Activated CD4-positive, CD25-positive, alpha-beta regulatory T cell treated with anti-CD3 and anti-CD28 coated beads, Interleukin-2, amount 50 U/mL, for 72 hours (primary cell): Measurements from ENCODE around the gene TSPAN8.
"Not testable (repeated sequence)": the region's sequence is repeated elsewhere in the genome, so short reads cannot be mapped to it uniquely, and the experiment has no call there.

Experiments used
- DNase-seq: peaks from one replicate; pipeline ENCODE4 v3.0.0; 2021

TSPAN8 gene

DNA sequence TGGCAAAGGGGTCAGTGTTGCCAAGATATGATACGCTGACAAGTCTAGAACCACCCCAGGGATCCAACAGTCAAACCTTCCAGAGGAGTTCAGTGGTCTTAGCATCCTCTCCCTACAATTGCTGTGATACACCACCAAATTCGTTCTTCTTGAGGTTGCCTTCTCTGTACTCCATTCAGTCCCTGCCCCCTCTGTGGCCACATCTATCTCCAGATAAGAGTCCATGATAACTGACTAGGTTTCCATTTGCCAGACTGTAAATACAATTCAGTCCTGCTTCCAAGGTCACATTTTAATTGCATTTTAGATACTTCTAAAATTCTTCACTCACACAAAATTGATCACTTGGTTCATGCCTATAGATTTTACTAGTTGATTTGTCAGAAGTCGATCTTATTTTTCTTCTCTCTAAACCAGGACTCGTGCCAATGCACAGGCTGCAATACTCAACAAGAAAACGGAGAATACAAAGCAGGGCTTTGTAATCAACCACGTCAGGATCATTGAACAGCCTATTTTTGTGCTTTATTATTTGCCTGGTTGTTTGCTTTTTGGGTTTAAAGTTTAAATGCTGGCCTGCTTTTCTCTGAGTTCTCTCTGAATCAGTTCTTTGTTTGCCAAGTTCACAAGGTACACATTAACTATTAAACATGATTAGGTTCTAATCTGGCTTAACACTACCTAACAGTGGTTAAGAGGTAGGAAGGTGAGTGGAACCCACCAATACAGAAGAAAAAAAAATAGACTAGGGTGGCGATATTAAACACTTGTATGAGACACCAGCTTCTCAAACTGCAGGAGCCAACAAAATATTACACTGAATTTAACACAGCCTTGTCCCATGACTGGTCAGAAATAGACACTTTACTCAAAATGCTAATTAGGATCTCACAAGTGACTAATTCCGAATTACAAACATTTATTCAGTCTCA lies 5.3 kb upstream of the TSPAN8 start:
- DNase-seq = no peak

GRCh38 chr12:71161591-71161990 lies 3.8 kb upstream of the TSPAN8 start:
- DNase-seq = no peak

DNA sequence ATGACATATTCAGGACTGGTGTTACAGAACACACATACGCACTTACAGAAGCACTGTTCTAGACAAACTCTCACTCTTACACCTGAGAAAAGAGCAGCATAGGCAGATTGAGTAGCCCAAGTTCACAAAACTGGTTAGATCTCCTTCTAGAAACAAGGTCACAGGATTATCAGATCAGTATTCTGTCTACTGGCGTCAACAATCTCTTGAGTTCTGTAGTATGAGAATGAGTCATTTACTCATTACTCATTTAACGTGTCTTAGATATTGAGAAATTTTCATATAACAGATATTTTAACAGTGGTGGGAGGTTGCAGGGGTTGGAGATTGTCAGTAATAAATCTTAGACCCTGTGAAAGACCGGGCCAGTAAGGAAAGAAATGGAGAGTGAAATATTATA lies 2.8 kb upstream of the TSPAN8 start:
- DNase-seq = no peak

GRCh38 chr12:71159878-71160277 lies 2.1 kb upstream of the TSPAN8 start:
- DNase-seq = no peak

DNA sequence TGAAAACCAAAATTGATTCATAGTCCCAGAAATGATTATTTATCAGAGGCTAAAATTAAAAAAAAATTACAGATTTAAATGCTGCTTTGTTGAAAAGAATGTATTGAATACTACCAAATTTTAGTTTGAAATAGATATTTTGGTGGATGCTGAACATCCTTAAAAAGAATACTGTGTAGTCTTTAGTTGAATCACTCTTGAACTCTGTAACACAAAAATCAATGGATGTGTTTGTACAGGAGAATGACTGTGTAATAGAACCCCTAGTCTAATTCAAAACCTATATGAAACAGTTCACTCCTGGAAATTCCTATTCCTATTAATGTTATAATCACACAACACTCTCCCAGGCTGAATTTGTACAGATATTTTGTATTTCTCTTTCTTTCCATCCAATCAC lies 1.5 kb upstream of the TSPAN8 start:
- DNase-seq = no peak

GRCh38 chr12:71158361-71158882 lies 623 bp upstream of the TSPAN8 start:
- DNase-seq = no peak

GRCh38 chr12:71155225-71155624 lies 2.6 kb downstream of the TSPAN8 start:
- no peak for DNase-seq

DNA sequence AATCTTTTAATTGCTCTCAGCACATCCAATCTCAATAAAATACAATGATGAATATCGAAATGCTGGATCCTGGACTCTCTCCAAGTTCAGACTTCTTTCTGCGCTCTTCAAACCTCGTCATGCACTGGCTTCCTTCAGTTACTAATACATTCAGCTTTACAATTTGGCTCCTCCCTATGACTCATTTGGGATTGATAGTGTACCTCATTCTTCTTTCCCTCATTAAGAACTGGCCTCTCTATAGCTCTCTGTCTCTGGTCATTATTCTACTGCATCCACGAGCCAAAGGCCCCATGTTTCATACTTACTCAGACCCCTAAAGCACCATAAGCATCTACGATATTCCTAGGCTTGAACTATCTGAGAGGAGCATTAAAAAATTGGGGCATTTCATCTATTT lies 4.9 kb downstream of the TSPAN8 start:
- no peak for DNase-seq

GRCh38 chr12:71150041-71150440 lies 7.8 kb downstream of the TSPAN8 start:
- DNase-seq = not testable (repeated sequence)

DNA sequence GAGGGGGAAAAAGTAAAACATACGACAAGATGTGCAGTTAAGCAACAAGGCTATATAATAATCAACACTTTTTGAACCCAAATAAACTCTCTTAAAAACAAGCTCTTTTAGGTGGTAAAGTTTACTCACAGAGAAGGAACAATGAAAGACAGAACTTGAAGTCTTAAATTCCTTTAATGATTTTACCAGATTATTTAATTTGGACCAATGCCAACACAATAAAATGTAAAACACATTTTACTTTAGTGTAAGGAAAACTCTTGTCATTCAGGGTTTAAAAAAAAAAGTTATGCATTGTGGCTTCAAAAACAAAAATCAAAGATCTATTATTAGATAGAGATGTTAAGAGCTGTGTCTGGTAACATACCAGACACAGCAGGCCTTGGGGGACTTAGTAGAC lies 13.1 kb downstream of the TSPAN8 start:
- DNase-seq = no peak

DNA sequence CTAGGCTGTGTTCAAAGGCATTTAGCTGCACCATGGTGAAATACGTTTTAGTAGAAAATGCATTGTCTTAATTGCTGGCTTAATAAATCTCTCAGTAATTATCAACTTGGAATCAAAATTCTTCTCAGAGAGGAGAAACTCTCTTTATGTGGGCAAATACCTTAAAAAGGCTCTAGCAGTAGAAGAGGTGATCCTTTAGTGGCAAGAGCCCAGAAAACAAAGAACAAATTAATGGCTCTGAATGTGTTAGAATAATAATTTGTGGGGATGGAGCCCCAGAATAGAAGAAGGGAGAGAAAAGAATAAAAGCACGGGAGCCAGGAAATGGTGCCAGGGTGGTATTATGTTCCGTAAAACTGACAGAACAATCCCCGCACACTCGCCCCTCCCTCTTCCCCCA lies 14.8 kb downstream of the TSPAN8 start:
- DNase-seq = no peak

- DNase-seq = no peak
These were observed 15.8 kb downstream of the TSPAN8 start for GRCh38 chr12:71142016-71142415.

DNA sequence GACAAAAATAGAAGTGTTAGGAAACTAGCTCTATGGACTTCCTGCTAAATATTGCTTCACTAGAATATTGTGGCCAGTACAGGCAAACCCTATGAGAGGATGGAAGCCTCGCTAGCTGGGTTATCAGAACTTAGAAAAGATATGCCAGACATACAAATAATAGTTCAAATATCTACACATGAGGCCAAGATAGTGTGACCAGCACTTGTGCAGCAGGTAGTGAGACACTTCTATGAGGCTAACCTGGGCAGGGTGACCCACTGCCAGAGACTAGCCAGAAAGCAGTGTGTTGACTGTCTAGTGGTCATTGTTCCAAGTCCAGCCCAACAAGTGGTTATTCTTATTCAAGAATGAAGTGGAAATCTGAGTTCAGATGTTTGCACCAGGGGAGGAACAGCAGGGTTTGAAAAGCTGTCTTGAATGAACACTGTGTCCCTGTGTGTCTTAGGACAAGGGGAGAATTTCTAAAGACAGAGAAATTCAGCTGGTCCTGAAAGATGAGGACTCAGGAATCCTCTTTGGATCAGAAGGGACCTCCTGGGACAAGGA lies 16.3 kb downstream of the TSPAN8 start:
- no peak for DNase-seq

DNA sequence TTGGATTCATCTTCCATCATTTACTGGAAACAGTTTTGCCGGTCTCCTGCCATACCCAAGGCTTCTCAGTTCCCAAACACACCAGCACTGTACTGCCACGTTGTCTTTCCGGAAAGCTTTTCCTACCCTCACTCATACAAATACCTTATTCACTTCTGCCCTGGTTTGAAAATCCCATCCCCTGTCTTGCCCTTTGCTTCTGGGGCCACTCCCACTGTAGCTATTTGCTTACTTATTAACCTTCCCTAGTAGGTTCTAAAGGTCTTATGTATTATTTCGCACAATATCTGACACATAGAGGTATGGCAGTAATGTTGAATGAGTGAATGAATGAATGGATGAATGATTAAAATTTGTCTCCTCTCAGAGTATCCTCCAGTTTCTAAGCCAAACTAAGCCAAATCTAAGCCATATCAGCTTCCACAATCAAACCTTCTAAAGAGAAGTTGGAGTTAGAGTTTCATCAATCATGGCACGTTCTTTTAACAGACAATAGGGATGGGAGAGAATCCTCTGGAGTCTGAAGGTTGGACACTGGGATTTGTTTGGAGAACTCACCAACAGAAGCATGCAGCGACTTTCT lies 18.6 kb downstream of the TSPAN8 start:
- no peak for DNase-seq

DNA sequence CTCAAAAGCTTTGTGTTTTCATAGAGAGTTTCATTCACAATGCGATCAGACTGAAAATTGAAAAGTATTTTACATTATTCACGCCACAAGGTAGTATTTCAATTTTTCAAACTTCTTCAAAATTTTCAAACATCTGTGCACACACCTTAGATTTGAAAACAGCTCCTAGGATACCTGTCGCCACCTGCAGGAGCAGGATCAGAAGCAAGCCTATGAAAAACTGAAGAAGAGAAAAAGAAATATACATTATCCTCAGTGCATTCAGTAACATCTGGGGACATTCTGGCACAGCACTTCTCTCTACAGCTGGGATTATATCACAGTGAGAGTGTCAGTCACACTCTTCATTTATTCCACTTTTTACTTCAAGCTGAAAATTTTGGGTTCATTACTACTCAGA lies 19.8 kb downstream of the TSPAN8 start:
- DNase-seq = no peak

GRCh38 chr12:71135812-71136176 lies 22.0 kb downstream of the TSPAN8 start:
- DNase-seq = no peak

DNA sequence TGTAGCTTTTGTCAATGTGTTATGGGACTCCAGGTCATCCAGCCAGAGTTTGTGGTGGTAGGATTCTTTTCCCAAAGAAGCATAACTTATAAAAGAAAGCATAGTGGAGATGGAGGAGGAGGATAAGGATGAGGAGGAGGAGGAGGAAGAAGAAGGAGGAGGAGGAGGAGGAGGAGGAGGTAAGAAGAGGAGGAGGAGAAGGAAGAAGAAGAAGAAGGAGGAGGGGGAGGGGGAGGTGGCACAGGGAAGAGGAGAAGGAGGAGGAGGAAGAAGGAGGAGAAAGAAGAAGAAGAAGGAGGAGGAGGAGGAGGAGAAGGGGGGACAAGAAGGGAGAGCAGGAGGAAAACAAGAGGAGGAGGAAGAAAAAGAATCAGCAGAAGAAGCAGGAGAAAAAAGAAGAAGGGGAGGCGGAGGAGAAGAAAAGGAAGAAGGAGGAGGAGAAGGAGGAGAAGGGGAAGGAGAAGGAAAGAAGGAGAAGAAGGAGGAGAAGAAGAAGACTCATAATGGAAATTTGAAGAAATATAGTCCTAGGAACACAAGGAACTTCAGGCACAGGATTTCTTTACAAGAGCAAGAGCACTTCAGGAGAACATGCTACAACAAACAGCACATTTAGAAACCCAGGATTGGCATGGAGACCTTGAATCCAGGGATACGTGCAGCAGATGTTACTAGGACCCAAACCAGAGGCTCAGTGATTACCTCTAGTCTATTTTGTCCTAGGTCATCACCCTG lies 22.6 kb downstream of the TSPAN8 start:
- DNase-seq = no peak

- DNase-seq = no peak
These were observed 23.4 kb downstream of the TSPAN8 start for GRCh38 chr12:71134405-71134804.

GRCh38 chr12:71130521-71131069 lies 27.2 kb downstream of the TSPAN8 start:
- no peak for DNase-seq

GRCh38 chr12:71129364-71129763 lies 28.4 kb downstream of the TSPAN8 start:
- DNase-seq = no peak

DNA sequence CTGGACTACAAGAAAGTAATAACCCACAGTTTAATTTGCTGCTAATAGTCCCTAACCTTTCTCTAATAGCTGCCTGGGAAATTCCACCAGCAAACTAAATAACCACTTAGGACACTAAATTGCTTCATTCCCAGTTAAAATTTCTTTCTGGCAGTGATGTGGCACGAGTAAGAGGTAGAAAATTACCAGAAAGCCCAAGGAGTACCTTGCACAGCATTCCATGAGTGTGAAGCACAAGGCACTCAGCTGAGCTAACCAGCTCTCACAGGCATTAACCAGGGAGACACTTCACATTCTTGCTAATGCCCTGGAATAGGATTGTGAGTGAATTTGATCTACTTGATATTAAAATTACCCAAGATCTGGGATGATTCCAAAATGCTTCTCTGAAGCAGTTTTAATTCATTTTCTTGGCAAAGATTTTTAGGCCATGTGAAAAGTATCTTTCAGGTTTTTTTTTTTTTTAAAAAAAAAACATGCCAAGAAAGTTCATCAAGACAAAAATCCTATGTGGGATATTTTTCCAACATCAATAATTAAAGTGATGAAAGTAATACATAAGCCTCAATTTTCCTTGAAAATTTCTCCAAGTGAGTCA lies 29.5 kb downstream of the TSPAN8 start:
- no peak for DNase-seq

DNA sequence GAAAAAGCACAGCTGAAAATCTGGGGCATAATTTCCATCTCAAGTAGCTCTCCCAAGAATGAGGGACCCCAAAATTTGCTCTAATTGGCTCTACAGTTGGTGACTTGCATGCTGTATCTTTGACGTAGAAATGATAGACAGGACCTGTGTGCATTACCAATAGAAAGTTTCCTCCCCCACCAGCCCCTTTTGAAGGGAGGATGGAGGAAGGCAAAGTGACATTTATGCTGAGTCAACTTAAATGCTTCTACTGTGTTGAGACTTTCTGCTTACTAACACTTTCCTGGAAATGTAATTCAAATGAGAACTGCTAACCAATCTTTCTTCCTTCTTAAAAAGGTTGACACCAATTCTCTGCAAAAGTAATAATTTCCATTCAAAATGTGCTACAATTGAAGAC lies 31.9 kb downstream of the TSPAN8 start:
- DNase-seq = no peak

DNA sequence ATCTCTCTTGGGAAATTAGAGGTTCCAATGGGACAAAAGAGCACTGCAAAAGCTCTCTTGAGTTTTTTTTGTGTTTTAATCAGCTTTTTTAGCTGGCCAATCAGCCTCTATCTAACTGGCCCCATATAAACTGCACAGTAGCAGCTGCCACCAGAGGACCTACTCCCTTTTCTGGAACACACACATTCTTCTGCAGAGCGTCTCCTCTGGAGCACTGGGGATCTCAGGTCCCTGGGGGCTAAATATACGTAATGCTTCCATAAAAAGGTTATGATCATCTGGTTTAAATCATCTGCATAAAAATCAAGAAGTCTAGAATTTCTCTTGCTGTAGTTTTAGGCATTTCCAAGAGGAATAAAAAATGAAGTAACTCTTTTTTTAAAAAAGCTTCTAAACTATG lies 32.3 kb downstream of the TSPAN8 start:
- no peak for DNase-seq
